HK-2 (cell line): ENCODE results near the gene PDE8B.
"Not testable (repeated sequence)": the region's sequence is repeated elsewhere in the genome, so short reads cannot be mapped to it uniquely, and the experiment has no call there.

Experiments used
- DNase-seq: peaks from one replicate; pipeline ENCODE4 v3.0.0-alpha.2; 2018; ENCODE audit not compliant: unreplicated experiment

Gene PDE8B

GRCh38 chr5:77448831-77449230 lies 238.4 kb downstream of the PDE8B start:
- no peak for DNase-seq

- no peak for DNase-seq
These were observed 238.8 kb downstream of the PDE8B start for GRCh38 chr5:77449277-77449676.

GRCh38 chr5:77449981-77450380 lies 239.5 kb downstream of the PDE8B start:
- DNase-seq = no peak

GRCh38 chr5:77452351-77452750 lies 241.9 kb downstream of the PDE8B start:
- no peak for DNase-seq

GRCh38 chr5:77454123-77454522 lies 243.6 kb downstream of the PDE8B start:
- DNase-seq = no peak

- DNase-seq = no peak
These were observed 250.8 kb downstream of the PDE8B start for GRCh38 chr5:77461287-77461686.

GRCh38 chr5:77463905-77464304 lies 253.4 kb downstream of the PDE8B start:
- DNase-seq = no peak

GRCh38 chr5:77468875-77469274 lies 258.4 kb downstream of the PDE8B start:
- DNase-seq = not testable (repeated sequence)

GRCh38 chr5:77475041-77475440 lies 264.6 kb downstream of the PDE8B start:
- DNase-seq = not testable (repeated sequence)
